SW480 (cell line): ENCODE measurements around the gene ARPC2.
A peak's percentile ranks its signal among the peaks of the same experiment; 100 is the strongest.

ENCODE experiments used
- DNase-seq: peaks from one replicate; pipeline ENCODE4 v3.0.0-alpha.2; 2016; ENCODE audit warnings: low spot score

ARPC2 gene

GRCh38 chr2:218253232-218253625, 36.2 kb downstream of the ARPC2 start:
- no peak for DNase-seq

GRCh38 chr2:218255446-218255845, 38.5 kb downstream of the ARPC2 start:
- DNase-seq = no peak

- no peak for DNase-seq
Measured at GRCh38 chr2:218256612-218257350, 39.8 kb downstream of the ARPC2 start.

GRCh38 chr2:218257390-218257981, 40.5 kb downstream of the ARPC2 start:
- DNase-seq = no peak

GRCh38 chr2:218259099-218259961, 42.3 kb downstream of the ARPC2 start:
- DNase-seq = no peak

- no peak for DNase-seq
Measured at GRCh38 chr2:218260166-218260565, 43.2 kb downstream of the ARPC2 start.

GRCh38 chr2:218260742-218261422, 43.9 kb downstream of the ARPC2 start, which contains the start of gene GPBAR1:
Gene GPBAR1 (plus strand): TSS chr2:218261015. CDS start chr2:218262725, 1,710 bp downstream.
- no peak for DNase-seq

- DNase-seq = no peak
Measured at GRCh38 chr2:218261423-218262236, 44.6 kb downstream of the ARPC2 start.

- DNase-seq = no peak
Measured at GRCh38 chr2:218262237-218262600, 45.2 kb downstream of the ARPC2 start.

- no peak for DNase-seq
Measured at GRCh38 chr2:218262631-218263586, 45.9 kb downstream of the ARPC2 start.

- no peak for DNase-seq
Measured at GRCh38 chr2:218263817-218264641, 47.0 kb downstream of the ARPC2 start.

GRCh38 chr2:218264773-218265561, 48.0 kb downstream of the ARPC2 start:
- no peak for DNase-seq

GRCh38 chr2:218265626-218266025, 48.6 kb downstream of the ARPC2 start:
- no peak for DNase-seq

GRCh38 chr2:218266316-218266979, 49.5 kb downstream of the ARPC2 start:
- DNase-seq = no peak

- no peak for DNase-seq
Measured at GRCh38 chr2:218267259-218267658, 50.3 kb downstream of the ARPC2 start.

- DNase-seq = peak; percentile 99
Measured at GRCh38 chr2:218269900-218270720, 53.1 kb downstream of the ARPC2 start, which contains the start of the genes AAMP and PNKD. Gene AAMP (minus strand): TSS chr2:218270137. CDS start chr2:218270086, 51 bp downstream. Gene PNKD (plus strand): TSS chr2:218270519. CDS start chr2:218270536, 17 bp downstream.
